Sigmoid colon (tissue), 7 donors: ENCODE measurements around the gene NDUFS8. TPM values are rescaled to one million over a fixed set of nuclear protein-coding genes. Genes with fewer than 3 reads are reported as not detected.

Experiments used
- DNase-seq: peaks from one replicate; pipeline ENCODE4 v3.0.0-alpha.2; 2019
- H3K27ac ChIP-seq, 4 donors: fragments of 200-600 bp; sonication (generic); one replicate each; pipeline ENCODE4 v1.5.1; 2016 to 2019; ENCODE audit warnings: mild to moderate bottlenecking in 1 of 4
- H3K27me3 ChIP-seq, 3 donors: fragments of 200-600 bp; sonication (generic); one replicate each; pipeline ENCODE4 v1.5.1; 2019; ENCODE audit warnings: mild to moderate bottlenecking in 1 of 3
- H3K36me3 ChIP-seq, 4 donors: fragments of 200-600 bp; sonication (generic); one replicate each; pipeline ENCODE4 v1.5.1; 2016 to 2019
- H3K4me1 ChIP-seq, 4 donors: fragments of 200-600 bp; sonication (generic); one replicate each; pipeline ENCODE4 v1.5.1; 2017 to 2019
- H3K4me3 ChIP-seq, 4 donors: fragments of 200-600 bp; sonication (generic); one replicate each; pipeline ENCODE4 v1.5.1; 2017 to 2019; ENCODE audit warnings: mild to moderate bottlenecking in 2 of 4, moderate library complexity in 1 of 4
- H3K9me3 ChIP-seq, 4 donors: fragments of 200-600 bp in 3 of 4; sonication (generic) in 3 of 4; one replicate each; pipeline versions ENCODE4 v1.5.1 to v1.6.1; 2013 to 2019
- EP300 ChIP-seq, 4 donors: sonication (generic); formaldehyde crosslinking; IDR thresholded peaks; one replicate each; pipeline ENCODE4 v1.6.1; 2017; ENCODE audit warnings: antibody characterized with exemption in 4 of 4
- POLR2A ChIP-seq, 2 donors: fragments of 450-650 bp; IDR thresholded peaks; one replicate each; pipeline ENCODE4 v1.6.1; 2016; ENCODE audit warnings: antibody characterized with exemption in 2 of 2, mild to moderate bottlenecking in 2 of 2, moderate library complexity in 2 of 2
- POLR2AphosphoS5 ChIP-seq, 4 donors: sonication (generic); formaldehyde crosslinking; IDR thresholded peaks; one replicate each; pipeline ENCODE4 v1.6.1; 2017; ENCODE audit warnings: antibody characterized with exemption in 4 of 4
- WGBS, 2 donors: extraction: QIAGEN DNeasy Blood & Tissue Kit; methylation state at CpG; one replicate each; pipeline ENCODE4 v1.1.7; 2013; 5-methylcytosine and 5-hydroxymethylcytosine counted together
- intact Hi-C: fragments of 100-400 bp; cut with DNase I; formaldehyde crosslinking; loops from one replicate; pipeline ENCODE4 v1.15.1; 2023
- polyA plus RNA-seq, 3 donors: library from polyadenylated mRNA; stranded (reverse); fragments of 200-250 nt; gene quantifications; one replicate each; pipeline ENCODE4 v1.2.3, GENCODE V29; 2013
- total RNA-seq, 4 donors: library from RNA; depleted of rRNA; stranded (reverse); fragments of >200 nt; gene quantifications; one replicate each; pipeline ENCODE4 v1.1.0, GENCODE V29; 2016
- TF ChIP-seq, protein P1 (sequence below), 4 experiments: fragments of 450-650 bp in 3 of 4; fragments of 200-600 bp in 1 of 4; IDR thresholded peaks; one replicate each; pipeline ENCODE4 v1.5.1; 2016 to 2019; ENCODE audit warnings: antibody characterized with exemption in 4 of 4, mild to moderate bottlenecking in 3 of 4, moderate library complexity in 2 of 4
- donor health status: healthy with polysubstance abuse.
- donor health status: Bipolar disorder and iron deficiency.
- donor health status: healthy.

The NDUFS8 gene
- total and polyA plus RNA-seq, 7 donors = 149 to 255 (median 174) TPM

GRCh38 chr11:68018730-68019190 is 11.7 kb upstream of the NDUFS8 start:
- TF ChIP-seq, protein P1, sequence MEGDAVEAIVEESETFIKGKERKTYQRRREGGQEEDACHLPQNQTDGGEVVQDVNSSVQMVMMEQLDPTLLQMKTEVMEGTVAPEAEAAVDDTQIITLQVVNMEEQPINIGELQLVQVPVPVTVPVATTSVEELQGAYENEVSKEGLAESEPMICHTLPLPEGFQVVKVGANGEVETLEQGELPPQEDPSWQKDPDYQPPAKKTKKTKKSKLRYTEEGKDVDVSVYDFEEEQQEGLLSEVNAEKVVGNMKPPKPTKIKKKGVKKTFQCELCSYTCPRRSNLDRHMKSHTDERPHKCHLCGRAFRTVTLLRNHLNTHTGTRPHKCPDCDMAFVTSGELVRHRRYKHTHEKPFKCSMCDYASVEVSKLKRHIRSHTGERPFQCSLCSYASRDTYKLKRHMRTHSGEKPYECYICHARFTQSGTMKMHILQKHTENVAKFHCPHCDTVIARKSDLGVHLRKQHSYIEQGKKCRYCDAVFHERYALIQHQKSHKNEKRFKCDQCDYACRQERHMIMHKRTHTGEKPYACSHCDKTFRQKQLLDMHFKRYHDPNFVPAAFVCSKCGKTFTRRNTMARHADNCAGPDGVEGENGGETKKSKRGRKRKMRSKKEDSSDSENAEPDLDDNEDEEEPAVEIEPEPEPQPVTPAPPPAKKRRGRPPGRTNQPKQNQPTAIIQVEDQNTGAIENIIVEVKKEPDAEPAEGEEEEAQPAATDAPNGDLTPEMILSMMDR (IDR thresholded peaks at IDR 0.05) = no peak
- no peak for TF ChIP-seq POLR2AphosphoS5 (IDR thresholded peaks at IDR 0.05)
- no peak for TF ChIP-seq EP300 (IDR thresholded peaks at IDR 0.05)
- TF ChIP-seq POLR2A (IDR thresholded peaks at IDR 0.05) = no peak
- H3K4me1 ChIP-seq = peaks cover 0 to 21% (median 13%) of the 10 kb centered on the region in 4 donors
- no peaks in the 10 kb centered on the region for H3K9me3 ChIP-seq
- intact Hi-C loops = no loop called here
- WGBS, 2 donors = 91 to 94% methylated on average over 18 of the region's 18 CpGs
- H3K27me3 ChIP-seq = no peaks in the 10 kb centered on the region
- H3K36me3 ChIP-seq = peaks cover 0 to 6% (median 0%) of the 10 kb centered on the region in 4 donors
- H3K27ac ChIP-seq = no peak overlapping the region
- no peak for DNase-seq
- H3K4me3 ChIP-seq = no peak overlapping the region

- Histone ChIP-seq H3K9me3 (no peaks in the 10 kb centered on the region), H3K27me3 (no peaks in the 10 kb centered on the region), H3K4me3 (no peak overlapping the region), H3K27ac (no peak overlapping the region), H3K36me3 (peaks cover 0 to 6% (median 2%) of the 10 kb centered on the region in 4 donors), H3K4me1 (peaks cover 0 to 14% (median 5%) of the 10 kb centered on the region in 4 donors)
- no peak for DNase-seq
- 87 to 89% methylated on average over 12 of the region's 12 CpGs for WGBS, 2 donors
- TF ChIP-seq POLR2A (IDR thresholded peaks at IDR 0.05) (no peak), EP300 (IDR thresholded peaks at IDR 0.05) (no peak), POLR2AphosphoS5 (IDR thresholded peaks at IDR 0.05) (no peak)
- TF ChIP-seq, protein P1 (IDR thresholded peaks at IDR 0.05) = no peak
- intact Hi-C loops = no loop called here
Observed at GRCh38 chr11:68019486-68019885, 11.0 kb upstream of the NDUFS8 start.

- H3K9me3 ChIP-seq = peaks cover 0 to 4% (median 0%) of the 10 kb centered on the region in 4 donors
- no peak for DNase-seq
- TF ChIP-seq POLR2A (IDR thresholded peaks at IDR 0.05) (no peak), POLR2AphosphoS5 (IDR thresholded peaks at IDR 0.05) (no peak), EP300 (IDR thresholded peaks at IDR 0.05) (no peak)
- TF ChIP-seq, protein P1 (IDR thresholded peaks at IDR 0.05) = no peak
- H3K4me1 ChIP-seq = peaks cover 0 to 8% (median 0%) of the 10 kb centered on the region in 4 donors
- no peak overlapping the region for H3K27ac ChIP-seq
- no peaks in the 10 kb centered on the region for H3K27me3 ChIP-seq
- 21 to 57% methylated on average over 11 of the region's 11 CpGs for WGBS, 2 donors
- no peak overlapping the region for H3K4me3 ChIP-seq
- intact Hi-C loops = no loop called here
- peaks cover 0 to 16% (median 4%) of the 10 kb centered on the region in 4 donors for H3K36me3 ChIP-seq
Observed at GRCh38 chr11:68020575-68020974, 9.9 kb upstream of the NDUFS8 start.

GRCh38 chr11:68021167-68021787 is 9.2 kb upstream of the NDUFS8 start:
- intact Hi-C loops = no loop called here
- Histone ChIP-seq H3K36me3 (peaks cover 0 to 20% (median 4%) of the 10 kb centered on the region in 4 donors), H3K4me3 (no peak overlapping the region), H3K27ac (no peak overlapping the region), H3K27me3 (no peaks in the 10 kb centered on the region), H3K9me3 (peaks cover 0 to 4% (median 0%) of the 10 kb centered on the region in 4 donors), H3K4me1 (peaks cover 0 to 8% (median 0%) of the 10 kb centered on the region in 4 donors)
- DNase-seq = no peak
- 50 to 76% methylated on average over 27 of the region's 27 CpGs for WGBS, 2 donors
- TF ChIP-seq POLR2AphosphoS5 (IDR thresholded peaks at IDR 0.05) (no peak), EP300 (IDR thresholded peaks at IDR 0.05) (no peak), POLR2A (IDR thresholded peaks at IDR 0.05) (no peak)
- TF ChIP-seq, protein P1 (IDR thresholded peaks at IDR 0.05) = no peak
